SK-N-SH (cell line): ENCODE results near the gene ZC3H13. TPM values are rescaled to one million over a fixed set of nuclear protein-coding genes. Genes with fewer than 3 reads are reported as not detected.

Source experiments
- CTCF ChIA-PET: fragments of 300-600, 350-600 bp; formaldehyde crosslinking; extraction: SDS; loops from one replicate; lab custom pipeline; 2021; lab: Yijun Ruan, JAX
- POLR2A ChIA-PET: fragments of 350-600 bp; sonication (Branson Sonifier 250); formaldehyde crosslinking; extraction: SDS; loops from one replicate; lab custom pipeline; 2020; ENCODE audit warnings: antibody characterized with exemption, inconsistent platforms; lab: Yijun Ruan, JAX
- DNase-seq: peaks from one replicate; pipeline ENCODE4 v3.0.0; 2012
- H2AFZ ChIP-seq: fragments of 200-600 bp; sonication (generic); 2 replicates; pipeline ENCODE4 v1.8.1; 2016; ENCODE audit warnings: antibody characterized with exemption, mild to moderate bottlenecking, low read depth
- H3F3A ChIP-seq: fragments of 200-600 bp; sonication (generic); replicated peaks from 2 replicates; pipeline ENCODE3; 2016; ENCODE audit warnings: antibody characterized with exemption, mild to moderate bottlenecking; ENCODE audit not compliant: insufficient read depth
- H3K27ac ChIP-seq, 2 experiments: fragments of 200-500 bp in 1 of 2; fragments of 200-600 bp in 1 of 2; sonication (Bioruptor generic) in 1 of 2; sonication (generic), shearing (Covaris generic) in 1 of 2; 2 replicates each; pipeline versions ENCODE4 v1.5.1 to v1.6.1; 2014 to 2016; ENCODE audit warnings: low read depth in 2 of 2, inconsistent platforms in 1 of 2, low read length in 1 of 2, mild to moderate bottlenecking in 1 of 2, mixed read lengths in 1 of 2
- H3K27me3 ChIP-seq: fragments of 200-600 bp; sonication (generic), shearing (Covaris generic); 2 replicates; pipeline ENCODE4 v1.6.1; 2016; ENCODE audit warnings: mixed run types; ENCODE audit not compliant: insufficient read depth
- H3K36me3 ChIP-seq, 2 experiments: fragments of 200-500 bp in 1 of 2; fragments of 200-600 bp in 1 of 2; sonication (Bioruptor generic) in 1 of 2; sonication (generic) in 1 of 2; replicated peaks in 1 of 2; 2 replicates each; pipeline versions ENCODE3 to v1.5.1; 2014 to 2016; ENCODE audit warnings: low read length in 1 of 2, mild to moderate bottlenecking in 1 of 2; ENCODE audit not compliant: insufficient read depth in 2 of 2, control insufficient read depth in 1 of 2
- H3K4me1 ChIP-seq, 2 experiments: fragments of 200-500 bp in 1 of 2; fragments of 200-600 bp in 1 of 2; sonication (Bioruptor generic) in 1 of 2; sonication (generic), shearing (Covaris generic) in 1 of 2; 2 replicates each; pipeline versions ENCODE4 v1.5.1 to v1.6.1; 2014 to 2016; ENCODE audit warnings: low read depth in 1 of 2, low read length in 1 of 2, mixed run types in 1 of 2; ENCODE audit not compliant: insufficient read depth in 2 of 2, control insufficient read depth in 1 of 2
- H3K4me2 ChIP-seq: fragments of 200-600 bp; sonication (generic), shearing (Covaris generic); 2 replicates; pipeline ENCODE4 v1.6.1; 2017; ENCODE audit warnings: mixed run types
- H3K4me3 ChIP-seq, 2 experiments: fragments of 200-500 bp in 1 of 2; fragments of 200-600 bp in 1 of 2; sonication (Bioruptor generic) in 1 of 2; sonication (generic), shearing (Covaris generic) in 1 of 2; 2 replicates each; pipeline versions ENCODE4 v1.5.1 to v1.8.1; 2014 to 2016; ENCODE audit warnings: low read depth in 2 of 2, inconsistent platforms in 1 of 2, low read length in 1 of 2, mild to moderate bottlenecking in 1 of 2, mixed read lengths in 1 of 2, moderate library complexity in 1 of 2
- H3K79me2 ChIP-seq: fragments of 200-600 bp; sonication (generic); 2 replicates; pipeline ENCODE4 v1.8.1; 2017; ENCODE audit warnings: mild to moderate bottlenecking; ENCODE audit not compliant: insufficient read depth
- H3K9ac ChIP-seq: fragments of 200-600 bp; sonication (generic); 2 replicates; pipeline ENCODE4 v1.6.1; 2017; ENCODE audit warnings: mixed run types
- H3K9me2 ChIP-seq: fragments of 200-600 bp; sonication (generic); 2 replicates; pipeline ENCODE4 v1.6.1; 2017; ENCODE audit warnings: mixed run types
- H3K9me3 ChIP-seq: fragments of 200-600 bp; sonication (generic); 2 replicates; pipeline ENCODE4 v1.6.1; 2017; ENCODE audit warnings: mixed run types, mild to moderate bottlenecking, moderate library complexity
- H4K20me1 ChIP-seq: fragments of 200-600 bp; sonication (generic); 2 replicates; pipeline ENCODE4 v1.6.1; 2017; ENCODE audit warnings: mild to moderate bottlenecking, mixed run types; ENCODE audit not compliant: insufficient read depth
- FOXJ3 ChIP-seq: sonication (generic); formaldehyde crosslinking; IDR thresholded peaks from 2 replicates; pipeline ENCODE4 v1.5.1; 2020; ENCODE audit warnings: mild to moderate bottlenecking, missing genetic modification reagents
- FOXM1 ChIP-seq: IDR thresholded peaks from 2 replicates; pipeline ENCODE4 v1.4.0; 2012; ENCODE audit warnings: low read depth, mild to moderate bottlenecking
- NRF1 ChIP-seq: IDR thresholded peaks from 2 replicates; pipeline ENCODE4 v1.6.1; 2012; ENCODE audit warnings: low read depth, mild to moderate bottlenecking, low read length
- POLR2AphosphoS5 ChIP-seq: IDR thresholded peaks from 2 replicates; pipeline ENCODE4 v1.6.1; 2012; ENCODE audit warnings: low read depth, low read length
- RCOR1 ChIP-seq: fragments of 150-350 bp; IDR thresholded peaks from 2 replicates; pipeline ENCODE4 v1.6.1; 2017; ENCODE audit warnings: antibody characterized with exemption, low read length
- SIN3A ChIP-seq: IDR thresholded peaks from 2 replicates; pipeline ENCODE4 v1.6.1; 2012; ENCODE audit warnings: low read depth, mild to moderate bottlenecking, low read length, moderate library complexity, borderline replicate concordance
- TAF1 ChIP-seq: IDR thresholded peaks from 2 replicates; pipeline ENCODE4 v1.6.1; 2012; ENCODE audit warnings: low read depth, mild to moderate bottlenecking, low read length, moderate library complexity, borderline replicate concordance
- TCF12 ChIP-seq: IDR thresholded peaks from 2 replicates; pipeline ENCODE4 v1.4.0; 2012
- USF1 ChIP-seq: IDR thresholded peaks from 2 replicates; pipeline ENCODE4 v1.4.0; 2012; ENCODE audit warnings: low read depth, borderline replicate concordance
- USF2 ChIP-seq: fragments of 150-350 bp; IDR thresholded peaks from 2 replicates; pipeline ENCODE4 v1.6.1; 2017; ENCODE audit warnings: antibody characterized with exemption, low read length, low read depth, borderline replicate concordance
- ZBTB33 ChIP-seq: IDR thresholded peaks from 2 replicates; pipeline ENCODE4 v1.4.0; 2012; ENCODE audit warnings: low read depth, borderline replicate concordance
- WGBS: methylation state at CpG from one replicate; pipeline ENCODE4 v1.1.6; 2017; ENCODE audit warnings: low lambda C conversion rate; 5-methylcytosine and 5-hydroxymethylcytosine counted together
- polyA plus RNA-seq, 3 experiments: library from polyadenylated mRNA; depleted of rRNA; stranded (reverse); fragments of >200 nt; gene quantifications; 2 replicates each; pipeline ENCODE4 v1.2.3, GENCODE V29; 2012
- TF ChIP-seq, protein P1 (sequence below): fragments of 200-600 bp; sonication (generic); IDR thresholded peaks from 2 replicates; pipeline ENCODE4 v1.6.1; 2017; ENCODE audit warnings: antibody characterized with exemption, mild to moderate bottlenecking, moderate library complexity
- TF ChIP-seq, protein P2 (sequence below): IDR thresholded peaks from 2 replicates; pipeline ENCODE4 v1.4.0; 2012; ENCODE audit warnings: low read depth

ZC3H13 gene
- polyA plus RNA-seq, 1 of the 3 experiments (the other 2 are of a cell fraction): 4.4 TPM

GRCh38 chr13:46041419-46041839, 11.1 kb downstream of the ZC3H13 start:
- H3K9me2 ChIP-seq: no peaks in the 10 kb centered on the region
- H3K27ac ChIP-seq: no peak overlapping the region
- WGBS: 92% methylated on average over 4 of the region's 4 CpGs
- no peaks in the 10 kb centered on the region; a peak in 2 of 4 replicates for H3K4me1 ChIP-seq
- DNase-seq: no peak
- no peak overlapping the region for H3K4me3 ChIP-seq
- H3K36me3 ChIP-seq: peaks cover 47 to 59% of the 10 kb centered on the region in 2 experiments
- ChIA-PET POLR2A (no interaction called here), CTCF (interaction anchor here (1.0 kb wide), 1 partner anchor 28 kb away, joined by 4 read pairs; no protein-coding TSS in a partner anchor)
- H3K4me2 ChIP-seq: no peak overlapping the region
- peaks cover 74% of the 10 kb centered on the region for H3K79me2 ChIP-seq
- H3K9ac ChIP-seq: no peak overlapping the region
- no peaks in the 10 kb centered on the region for H3K9me3 ChIP-seq
- H3K27me3 ChIP-seq: no peaks in the 10 kb centered on the region
- peaks cover 10% of the 10 kb centered on the region for H3F3A ChIP-seq
- TF ChIP-seq USF1 (no peak), SIN3A (no peak), TAF1 (no peak), NRF1 (no peak), FOXM1 (no peak), RCOR1 (no peak), FOXJ3 (CRISPR knock-in tag) (no peak), USF2 (no peak), ZBTB33 (no peak), TCF12 (no peak), POLR2AphosphoS5 (no peak)
- TF ChIP-seq, protein P1, sequence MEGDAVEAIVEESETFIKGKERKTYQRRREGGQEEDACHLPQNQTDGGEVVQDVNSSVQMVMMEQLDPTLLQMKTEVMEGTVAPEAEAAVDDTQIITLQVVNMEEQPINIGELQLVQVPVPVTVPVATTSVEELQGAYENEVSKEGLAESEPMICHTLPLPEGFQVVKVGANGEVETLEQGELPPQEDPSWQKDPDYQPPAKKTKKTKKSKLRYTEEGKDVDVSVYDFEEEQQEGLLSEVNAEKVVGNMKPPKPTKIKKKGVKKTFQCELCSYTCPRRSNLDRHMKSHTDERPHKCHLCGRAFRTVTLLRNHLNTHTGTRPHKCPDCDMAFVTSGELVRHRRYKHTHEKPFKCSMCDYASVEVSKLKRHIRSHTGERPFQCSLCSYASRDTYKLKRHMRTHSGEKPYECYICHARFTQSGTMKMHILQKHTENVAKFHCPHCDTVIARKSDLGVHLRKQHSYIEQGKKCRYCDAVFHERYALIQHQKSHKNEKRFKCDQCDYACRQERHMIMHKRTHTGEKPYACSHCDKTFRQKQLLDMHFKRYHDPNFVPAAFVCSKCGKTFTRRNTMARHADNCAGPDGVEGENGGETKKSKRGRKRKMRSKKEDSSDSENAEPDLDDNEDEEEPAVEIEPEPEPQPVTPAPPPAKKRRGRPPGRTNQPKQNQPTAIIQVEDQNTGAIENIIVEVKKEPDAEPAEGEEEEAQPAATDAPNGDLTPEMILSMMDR: no peak
- TF ChIP-seq, protein P2, sequence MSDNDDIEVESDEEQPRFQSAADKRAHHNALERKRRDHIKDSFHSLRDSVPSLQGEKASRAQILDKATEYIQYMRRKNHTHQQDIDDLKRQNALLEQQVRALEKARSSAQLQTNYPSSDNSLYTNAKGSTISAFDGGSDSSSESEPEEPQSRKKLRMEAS: no peak
- H4K20me1 ChIP-seq: peaks cover 14% of the 10 kb centered on the region; the same call in 1 of the 2 replicates
- H2AFZ ChIP-seq: no peak overlapping the region
